B cell (primary cell): ENCODE measurements around the gene RRP36. TPM values are rescaled to one million over a fixed set of nuclear protein-coding genes. Genes with fewer than 3 reads are reported as not detected.
A peak's percentile ranks its signal among the peaks of the same experiment; 100 is the strongest.

ENCODE experiments used
- ATAC-seq: fragments of 200-7000 bp; cut with Tn5 transposase; one replicate; pipeline ENCODE4 v1.10.0; 2021; ENCODE audit warnings: low read depth, mild to moderate bottlenecking, moderate number of reproducible peaks, moderate library complexity
- CTCF ChIA-PET: fragments of 350-600 bp; sonication (Branson Sonifier 250); formaldehyde crosslinking; loops from one replicate; lab custom pipeline; 2021; ENCODE audit warnings: antibody characterized with exemption, inconsistent platforms; lab: Charles Lee
- POLR2A ChIA-PET: fragments of 350-600 bp; sonication (Branson Sonifier 250); formaldehyde crosslinking; loops from one replicate; lab custom pipeline; 2021; ENCODE audit warnings: antibody characterized with exemption; lab: Charles Lee
- DNase-seq: peaks from one replicate; pipeline ENCODE4 v3.0.0; 2013
- H2AFZ ChIP-seq: 2 replicates; pipeline ENCODE4 v1.6.1; 2012; ENCODE audit warnings: mild to moderate bottlenecking, low read depth, low read length; ENCODE audit not compliant: insufficient read depth, poor library complexity, severe bottlenecking
- H3K27ac ChIP-seq, 2 donors: 1 replicate in 1 of 2; 2 replicates in 1 of 2; pipeline ENCODE4 v1.5.1; 2012 to 2013; ENCODE audit warnings: low read length in 2 of 2, mild to moderate bottlenecking in 2 of 2, moderate library complexity in 1 of 2
- H3K27me3 ChIP-seq, 4 experiments: fragments of 200-600 bp in 1 of 4; sonication (generic) in 1 of 4; replicated peaks in 1 of 4; 1 replicate in 2 of 4; 2 replicates in 2 of 4; pipeline versions ENCODE4 v1.6.1 to v1.7.0; 2013 to 2016; ENCODE audit warnings: low read length in 3 of 4, mild to moderate bottlenecking in 2 of 4, mixed read lengths in 1 of 4, moderate library complexity in 1 of 4; ENCODE audit not compliant: insufficient read depth in 4 of 4, control insufficient read depth in 3 of 4; ENCODE audit errors: control extremely low read depth in 1 of 4
- H3K36me3 ChIP-seq, 2 experiments: replicated peaks in 1 of 2; 1 replicate in 1 of 2; 2 replicates in 1 of 2; pipeline versions ENCODE4 v1.6.1 to v1.7.1; 2013; ENCODE audit warnings: low read length in 1 of 2; ENCODE audit not compliant: insufficient read depth in 2 of 2, control insufficient read depth in 1 of 2; ENCODE audit errors: control extremely low read depth in 1 of 2, extremely low read depth in 1 of 2
- H3K4me1 ChIP-seq, 2 donors: fragments of 200-600 bp in 1 of 2; sonication (generic) in 1 of 2; 1 replicate in 1 of 2; 2 replicates in 1 of 2; pipeline versions ENCODE4 v1.5.1 to v1.6.1; 2013 to 2017; ENCODE audit warnings: low read length in 2 of 2; ENCODE audit not compliant: control insufficient read depth in 2 of 2, insufficient read depth in 2 of 2
- H3K4me2 ChIP-seq: replicated peaks from 2 replicates; pipeline ENCODE3; 2012; ENCODE audit warnings: mild to moderate bottlenecking, low read depth, low read length; ENCODE audit not compliant: poor library complexity, severe bottlenecking
- H3K4me3 ChIP-seq, 5 experiments: fragments of 200-600 bp in 1 of 5; sonication (generic) in 1 of 5; 1 replicate in 3 of 5; 2 replicates in 2 of 5; pipeline versions ENCODE4 v1.5.1 to v1.7.0; 2011 to 2016; ENCODE audit warnings: low read length in 4 of 5, mild to moderate bottlenecking in 4 of 5, low read depth in 2 of 5, control low read depth in 1 of 5, moderate library complexity in 1 of 5; ENCODE audit not compliant: insufficient read depth in 1 of 5; ENCODE audit errors: control extremely low read depth in 1 of 5, extremely low read depth in 1 of 5
- H3K79me2 ChIP-seq: fragments of 200-600 bp; sonication (generic); one replicate; pipeline ENCODE4 v1.6.0; 2016; ENCODE audit warnings: low read length; ENCODE audit not compliant: control insufficient read depth, insufficient read depth
- H3K9ac ChIP-seq: fragments of 200-600 bp; sonication (generic); 2 replicates; pipeline ENCODE4 v1.6.1; 2017; ENCODE audit warnings: mild to moderate bottlenecking, low read length, moderate library complexity
- H3K9me3 ChIP-seq, 3 donors: one replicate each; pipeline versions ENCODE4 v1.6.1 to v1.7.1; 2013; ENCODE audit warnings: low read length in 2 of 3; ENCODE audit not compliant: control insufficient read depth in 2 of 3, insufficient read depth in 1 of 3; ENCODE audit errors: control extremely low read depth in 1 of 3
- H4K20me1 ChIP-seq: 2 replicates; pipeline ENCODE4 v1.6.0; 2012; ENCODE audit warnings: mild to moderate bottlenecking, low read length; ENCODE audit not compliant: insufficient read depth, control insufficient read depth, poor library complexity, severe bottlenecking
- H3K27ac Mint-ChIP-seq: one replicate; pipeline ENCODE4 v1.8.0; 2021; ENCODE audit warnings: mixed read lengths
- H3K27me3 Mint-ChIP-seq: one replicate; pipeline ENCODE4 v1.8.0; 2021; ENCODE audit warnings: mixed read lengths
- H3K4me1 Mint-ChIP-seq: one replicate; pipeline ENCODE4 v1.8.0; 2021; ENCODE audit warnings: mixed read lengths
- H3K4me3 Mint-ChIP-seq: one replicate; pipeline ENCODE4 v1.8.0; 2021; ENCODE audit warnings: mixed read lengths
- H3K9me3 Mint-ChIP-seq: one replicate; pipeline ENCODE4 v1.8.0; 2022; ENCODE audit warnings: mixed read lengths; ENCODE audit not compliant: insufficient read depth
- CTCF ChIP-seq: fragments of 200-600 bp; IDR thresholded peaks from one replicate; pipeline ENCODE4 v1.8.0; 2022; ENCODE audit warnings: antibody characterized with exemption, mild to moderate bottlenecking
- EZH2 ChIP-seq: IDR thresholded peaks from 2 replicates; pipeline ENCODE4 v1.6.1; 2012; ENCODE audit warnings: borderline replicate concordance, low read depth, mild to moderate bottlenecking, moderate library complexity, low read length; ENCODE audit not compliant: insufficient read depth, poor library complexity, severe bottlenecking
- WGBS: methylation state at CpG from one replicate; pipeline ENCODE4 v1.1.5; 2013; ENCODE audit warnings: missing lambda C conversion rate; ENCODE audit not compliant: insufficient coverage; 5-methylcytosine and 5-hydroxymethylcytosine counted together
- intact Hi-C: fragments of 100-400 bp; cut with micrococcal nuclease; formaldehyde crosslinking; loops from one replicate; pipeline ENCODE4 v1.10.0; 2022
- polyA plus RNA-seq: library from polyadenylated mRNA; depleted of rRNA; stranded (reverse); fragments of >200 nt; gene quantifications from 2 replicates; pipeline ENCODE4 v1.2.3, GENCODE V29; 2012
- total RNA-seq, 2 donors: library from RNA; stranded (reverse); fragments of 120-200 nt in 1 of 2; gene quantifications; 1 replicate in 1 of 2; 2 replicates in 1 of 2; pipeline versions ENCODE4 v1.2.3 to v1.2.4, GENCODE V29; 2013 to 2022

The RRP36 gene
- total and polyA plus RNA-seq, 2 donors (not counting 1 experiment from before 2014, with no cell fraction given): 22.8 to 46.2 TPM

DNA sequence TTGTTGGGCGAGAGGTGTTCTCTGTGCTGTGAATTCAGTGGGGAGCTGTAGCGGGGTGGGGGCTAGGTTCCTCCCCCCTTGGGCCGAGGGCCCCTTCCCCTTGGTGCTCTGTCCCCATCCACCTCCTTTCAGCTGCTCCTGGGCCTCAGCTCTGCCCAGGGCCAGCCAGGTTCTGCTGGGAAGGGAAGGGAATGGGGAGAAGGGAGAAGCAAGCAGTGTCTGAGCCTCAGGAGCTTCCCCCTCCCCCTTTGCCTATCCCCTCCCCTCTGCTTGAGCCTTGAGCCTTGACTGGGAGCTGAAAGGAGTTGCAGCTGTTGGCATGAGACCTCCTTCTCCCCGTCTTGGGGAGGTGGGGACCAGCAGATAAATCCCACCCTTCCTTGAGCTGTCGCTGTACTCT is 576 bp upstream of the RRP36 start:
- Mint-ChIP-seq H3K27ac (no peak overlapping the region), H3K4me3 (peak overlapping the region; percentile 60), H3K9me3 (no peaks in the 10 kb centered on the region), H3K27me3 (no peaks in the 10 kb centered on the region), H3K4me1 (peaks cover 31% of the 10 kb centered on the region)
- Histone ChIP-seq H4K20me1 (peaks cover 36% of the 10 kb centered on the region), H3K9ac (peak overlapping the region; percentile 80), H3K4me1 (peaks cover 3 to 25% of the 10 kb centered on the region in 2 donors), H3K36me3 (peaks cover 3 to 44% of the 10 kb centered on the region in 2 experiments), H3K79me2 (peaks cover 42% of the 10 kb centered on the region), H2AFZ (peak overlapping the region; percentile 95), H3K9me3 (no peaks in the 10 kb centered on the region), H3K27ac (peak overlapping the region; percentile 25 to 72), H3K27me3 (no peaks in the 10 kb centered on the region), H3K4me3 (peak overlapping the region; percentile 8 to 94 (median 85)), H3K4me2 (peak overlapping the region; percentile 93)
- no peak for DNase-seq
- ChIA-PET CTCF (interaction anchor here (0.8 to 1.2 kb wide), 3 partner anchors 11 to 121 kb away, joined by 3 to 6 read pairs (median 4); no protein-coding TSS in a partner anchor), POLR2A (interaction anchor here (0.9 to 2.0 kb wide), 6 partner anchors 13 to 274 kb away, joined by 3 to 12 read pairs (median 4); partner anchors contain the start of genes CNPY3, CUL7, CUL9 and PEX6)
- intact Hi-C loops: loop anchor here (1.0 kb wide), 1 partner anchor 8 kb away; the partner anchor contains the start of gene MEA1
- no CpG with 5 or more reads among the region's 5 CpGs for WGBS
- TF ChIP-seq CTCF: no peak
- TF ChIP-seq EZH2: no peak
- no peak for ATAC-seq

- DNase-seq (no peak), ATAC-seq (no peak)
- Histone ChIP-seq H3K4me2 (no peak overlapping the region), H3K27ac (no peak overlapping the region), H3K27me3 (no peaks in the 10 kb centered on the region), H4K20me1 (peaks cover 15% of the 10 kb centered on the region), H3K9me3 (no peaks in the 10 kb centered on the region), H3K9ac (no peak overlapping the region), H3K79me2 (peaks cover 20% of the 10 kb centered on the region), H3K36me3 (peaks cover 1 to 50% of the 10 kb centered on the region in 2 experiments), H3K4me3 (no peak overlapping the region), H3K4me1 (peaks cover 3 to 25% of the 10 kb centered on the region in 2 donors), H2AFZ (no peak overlapping the region)
- peak overlapping the region; percentile 0 for H3K4me3 Mint-ChIP-seq
- intact Hi-C loops: no loop called here
- H3K4me1 Mint-ChIP-seq: peaks cover 22% of the 10 kb centered on the region
- no peak for TF ChIP-seq CTCF
- TF ChIP-seq EZH2: no peak
- no peaks in the 10 kb centered on the region for H3K9me3 Mint-ChIP-seq
- WGBS: 91% methylated on average over 2 of the region's 2 CpGs
- H3K27ac Mint-ChIP-seq: no peak overlapping the region
- ChIA-PET CTCF (interaction anchor here (0.6 kb wide), 1 partner anchor 179 kb away, joined by 3 read pairs; no protein-coding TSS in a partner anchor), POLR2A (interaction anchor here (0.9 kb wide), 1 partner anchor 10 kb away, joined by 4 read pairs; the partner anchor contains the start of gene KLHDC3)
- H3K27me3 Mint-ChIP-seq: no peaks in the 10 kb centered on the region
These were observed 3.0 kb downstream of the RRP36 start for GRCh38 chr6:43024436-43024835.
